HG02938 (cell line): Measurements from ENCODE around the gene CLEC4E.
"Not testable (repeated sequence)": the region's sequence is repeated elsewhere in the genome, so short reads cannot be mapped to it uniquely, and the experiment has no call there.

Source experiments
- ATAC-seq: cut with Tn5 transposase; IDR thresholded peaks from one replicate; pipeline ENCODE4 v1.9.1; 2021; ENCODE audit warnings: mild to moderate bottlenecking, moderate library complexity; ENCODE audit not compliant: unreplicated experiment

The CLEC4E gene, protein sequence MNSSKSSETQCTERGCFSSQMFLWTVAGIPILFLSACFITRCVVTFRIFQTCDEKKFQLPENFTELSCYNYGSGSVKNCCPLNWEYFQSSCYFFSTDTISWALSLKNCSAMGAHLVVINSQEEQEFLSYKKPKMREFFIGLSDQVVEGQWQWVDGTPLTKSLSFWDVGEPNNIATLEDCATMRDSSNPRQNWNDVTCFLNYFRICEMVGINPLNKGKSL

DNA sequence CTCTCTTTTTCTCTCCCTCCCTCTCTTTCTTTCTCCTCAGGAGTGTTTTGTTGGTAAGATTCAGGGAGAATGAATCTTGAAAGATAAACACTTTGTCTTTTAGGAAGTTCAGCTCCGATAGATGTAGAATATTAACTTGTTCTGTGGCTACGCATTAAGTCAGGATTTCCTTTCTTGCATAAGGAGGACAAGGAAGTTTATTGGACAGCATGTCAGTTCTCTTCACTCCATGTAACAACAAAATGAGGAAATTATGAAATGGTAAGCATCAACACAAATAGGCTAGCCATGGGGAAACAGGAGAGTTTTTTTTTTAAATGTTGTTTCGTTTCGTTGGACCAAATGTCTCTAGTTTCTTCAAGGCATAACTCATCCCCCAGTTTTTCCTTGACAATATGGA lies at the start of gene CLEC4E:
Gene CLEC4E (minus strand): TSS at position 75 of the 400 bp plus-strand sequence. CDS start 108 bp downstream, outside the sequence.
- ATAC-seq: not testable (repeated sequence)

- no peak for ATAC-seq
Measured at GRCh38 chr12:8589679-8590078, 49.0 kb upstream of the CLEC4E start.

DNA sequence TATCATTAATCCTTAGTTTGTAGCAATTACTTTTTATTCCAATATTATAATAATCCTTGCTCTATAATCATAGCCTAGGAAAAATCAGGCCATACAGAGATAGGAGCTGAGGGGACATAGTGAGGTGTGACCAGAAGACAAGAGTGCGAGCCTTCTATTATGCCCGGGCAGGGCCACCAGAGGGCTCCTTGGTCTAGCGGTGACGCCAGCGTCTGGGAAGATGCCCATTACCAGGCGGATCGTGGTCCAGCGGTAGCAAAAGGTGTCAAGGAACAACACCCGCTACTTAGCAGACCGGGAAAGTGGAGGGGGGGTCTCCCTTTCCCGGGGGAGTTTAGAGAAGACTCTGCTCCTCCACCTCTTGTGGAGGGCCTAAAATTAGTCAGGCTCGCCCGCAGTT lies 43.8 kb upstream of the CLEC4E start:
- not testable (repeated sequence) for ATAC-seq

- ATAC-seq: no peak
Measured at GRCh38 chr12:8584004-8584403, 43.3 kb upstream of the CLEC4E start.

DNA sequence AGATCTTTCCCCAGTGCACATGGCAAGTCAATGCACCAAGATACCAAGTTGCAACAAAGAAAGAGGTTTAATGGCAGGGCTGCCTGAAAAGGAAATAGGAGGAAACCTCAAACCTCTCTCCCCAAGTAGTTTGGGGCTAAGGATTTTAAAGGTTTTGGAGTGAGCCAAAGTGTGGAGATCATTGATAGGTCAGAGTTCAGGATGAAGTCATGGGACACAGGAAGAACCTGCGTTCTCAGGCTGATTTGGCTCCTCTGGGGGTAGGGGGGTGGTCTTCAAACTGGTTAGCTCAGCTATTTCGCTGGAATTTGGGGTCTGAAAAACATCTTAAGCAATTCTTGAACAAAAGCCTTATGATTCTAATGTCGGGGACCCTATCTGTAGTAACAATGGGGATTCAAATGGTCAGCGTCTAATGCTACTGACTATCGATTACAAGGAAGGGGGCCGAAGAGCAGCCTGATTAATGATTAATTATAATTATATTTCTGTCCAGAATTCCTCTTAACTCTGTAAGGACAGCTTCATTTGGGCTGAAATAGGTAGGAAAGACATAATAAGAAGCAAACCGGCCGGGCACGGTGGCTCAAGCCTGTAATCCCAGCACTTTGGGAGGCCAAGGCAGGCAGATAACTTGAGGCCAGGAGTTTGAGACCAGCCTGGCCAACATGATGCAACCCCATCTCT lies 40.5 kb upstream of the CLEC4E start:
- no peak for ATAC-seq

GRCh38 chr12:8577879-8578278 lies 37.2 kb upstream of the CLEC4E start:
- no peak for ATAC-seq

DNA sequence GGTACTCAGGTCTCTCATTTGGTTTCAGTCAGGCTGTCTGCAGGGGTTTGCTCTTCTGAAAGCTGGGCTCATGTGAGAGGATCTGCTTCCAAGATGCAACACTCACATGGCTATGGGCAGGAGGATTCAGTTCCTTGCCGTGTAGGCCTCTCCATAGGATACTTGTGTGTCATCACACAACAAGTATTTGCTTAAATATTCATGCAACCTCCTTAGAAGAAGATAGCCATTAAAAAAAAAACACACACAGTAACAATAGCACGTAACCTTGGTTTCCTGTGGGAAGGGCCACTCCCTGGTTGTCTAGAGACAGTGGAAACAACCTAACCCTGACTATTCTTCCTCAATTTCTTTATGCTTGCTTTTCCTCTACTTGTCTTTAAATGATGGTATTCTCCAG lies 31.8 kb upstream of the CLEC4E start:
- ATAC-seq: no peak

DNA sequence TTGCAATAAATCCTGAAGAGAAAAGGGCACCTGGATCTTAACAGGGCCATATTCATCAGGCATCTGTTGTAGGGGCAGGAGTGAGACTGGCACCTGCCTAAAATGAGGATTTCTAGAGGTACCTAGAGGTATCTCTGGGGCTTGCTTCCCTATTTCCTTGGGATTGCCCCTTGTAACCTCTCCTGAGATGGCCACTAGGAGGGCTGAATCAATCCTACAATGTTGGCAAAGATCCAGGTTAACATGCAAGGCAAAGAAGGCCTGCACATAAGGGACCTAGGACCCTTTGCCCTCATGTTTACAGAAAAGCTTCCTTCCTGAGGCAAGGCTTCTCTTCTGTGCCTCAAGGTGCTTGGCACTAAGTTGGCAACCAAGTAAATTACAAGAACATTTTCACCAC lies 25.8 kb upstream of the CLEC4E start:
- ATAC-seq: no peak

DNA sequence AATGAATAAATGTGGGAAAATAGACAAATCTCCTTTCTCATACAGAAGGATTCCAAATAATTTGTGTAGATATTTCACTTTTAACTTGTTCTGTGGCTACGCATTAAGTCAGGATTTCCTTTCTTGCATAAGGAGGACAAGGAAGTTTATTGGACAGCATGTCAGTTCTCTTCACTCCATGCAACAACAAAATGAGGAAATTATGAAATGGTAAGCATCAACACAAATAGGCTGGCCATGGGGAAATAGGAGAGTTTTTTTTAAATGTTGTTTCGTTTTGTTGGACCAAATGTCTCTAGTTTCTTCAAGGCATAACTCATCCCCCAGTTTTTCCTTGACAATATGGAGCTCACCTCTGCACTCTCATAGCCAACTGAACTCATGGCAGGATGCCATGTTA lies 25.3 kb upstream of the CLEC4E start:
- not testable (repeated sequence) for ATAC-seq

DNA sequence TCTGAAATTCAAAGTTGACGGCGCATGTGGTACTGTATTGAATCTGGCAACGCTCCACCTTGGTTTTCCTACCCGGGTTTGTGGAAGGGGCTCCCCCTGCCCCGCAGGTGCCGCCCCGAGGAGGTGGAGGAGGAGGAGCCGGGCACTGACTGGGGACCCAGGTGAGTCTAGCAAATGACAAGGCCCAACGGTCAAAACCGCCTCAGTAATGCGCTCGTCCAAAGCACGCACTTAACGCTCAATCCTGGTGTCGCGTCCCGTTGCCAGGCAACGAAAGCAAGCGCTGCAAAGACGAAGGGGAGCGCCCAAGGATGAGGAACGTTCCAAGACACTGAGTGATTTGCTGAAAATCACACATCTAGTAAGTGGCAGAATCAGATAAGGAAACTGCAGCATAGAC lies 24.0 kb upstream of the CLEC4E start:
- no peak for ATAC-seq

DNA sequence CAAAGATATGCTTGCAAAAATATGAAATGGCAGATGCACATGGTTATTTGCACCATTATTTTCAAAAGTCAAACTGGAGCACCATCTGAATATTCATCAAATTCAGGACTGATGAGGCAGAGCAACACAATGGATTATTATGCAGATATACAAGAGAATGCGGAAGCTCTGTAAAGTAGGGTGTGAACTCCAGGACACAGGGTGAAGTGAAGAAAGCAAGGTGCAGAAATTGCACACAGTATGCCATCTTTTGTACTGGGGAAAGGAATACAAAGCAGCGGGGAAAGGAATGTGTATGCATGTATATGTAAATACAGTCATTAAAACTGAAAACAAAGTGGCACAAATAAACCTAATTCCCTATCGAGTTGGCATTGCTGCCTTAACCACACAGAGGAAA lies 22.7 kb upstream of the CLEC4E start:
- ATAC-seq: no peak

DNA sequence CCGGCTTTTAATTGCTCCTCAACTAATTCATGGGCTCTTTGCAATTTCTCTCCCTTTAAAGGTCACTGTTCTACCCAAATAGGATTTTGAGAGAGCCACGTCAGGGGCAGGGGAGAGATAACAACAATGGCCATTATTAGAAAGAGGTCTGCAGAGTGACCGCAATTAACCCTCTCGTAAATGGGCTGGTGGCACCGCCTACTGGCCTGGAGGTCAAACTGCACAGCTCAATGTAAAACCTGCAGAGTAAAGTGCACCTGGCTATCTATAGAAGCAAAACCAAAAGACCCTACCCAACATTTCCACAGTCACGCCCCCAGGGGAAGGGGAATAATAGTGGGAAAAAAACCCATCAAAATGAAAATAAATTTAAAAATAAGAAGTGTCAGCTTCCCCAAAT lies 21.6 kb upstream of the CLEC4E start:
- ATAC-seq: no peak

- ATAC-seq: no peak
Measured at GRCh38 chr12:8561011-8561410, 20.3 kb upstream of the CLEC4E start.

- no peak for ATAC-seq
Measured at GRCh38 chr12:8559676-8560075, 19.0 kb upstream of the CLEC4E start.

- no peak for ATAC-seq
Measured at GRCh38 chr12:8556531-8557097, 15.9 kb upstream of the CLEC4E start.

GRCh38 chr12:8554451-8555195 lies 13.9 kb upstream of the CLEC4E start:
- no peak for ATAC-seq

GRCh38 chr12:8553088-8553627 lies 12.5 kb upstream of the CLEC4E start:
- no peak for ATAC-seq

DNA sequence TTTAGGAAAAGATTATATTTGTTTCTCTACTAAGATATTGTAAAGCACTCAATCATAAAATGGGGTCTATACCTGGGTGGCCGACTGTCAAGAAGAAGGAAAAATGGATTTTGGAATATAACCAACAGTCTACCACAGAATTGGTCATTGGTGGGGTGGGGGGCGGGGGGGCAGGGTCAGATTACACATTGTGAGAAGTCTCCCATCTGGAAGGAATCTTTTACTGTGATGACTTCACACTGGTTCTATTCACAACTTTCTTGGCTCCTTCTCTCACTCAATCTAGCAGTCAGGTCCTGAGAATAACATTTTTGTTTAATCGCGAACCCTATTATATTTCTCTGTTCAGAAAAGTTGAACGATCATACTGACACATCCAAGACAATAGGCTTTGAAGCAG lies 8.7 kb upstream of the CLEC4E start:
- ATAC-seq: no peak

DNA sequence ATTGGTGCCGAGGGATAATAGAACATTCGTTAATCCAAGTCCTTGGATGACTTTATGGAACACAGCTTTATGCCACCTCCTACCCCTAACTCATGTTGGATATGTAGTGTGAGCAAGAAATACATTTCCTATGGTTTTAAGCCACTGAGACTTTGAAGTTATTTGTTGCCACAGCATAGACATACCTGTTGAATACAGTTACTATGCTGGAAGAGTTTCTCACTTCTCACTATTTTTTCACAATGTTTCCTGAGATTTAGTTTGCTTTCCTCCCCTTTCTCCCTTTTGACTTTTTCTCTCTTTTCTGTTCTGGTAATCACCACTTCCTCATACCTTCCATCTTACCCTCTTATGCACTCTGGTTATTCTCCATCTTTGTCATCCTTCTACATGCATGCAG lies 7.5 kb upstream of the CLEC4E start:
- ATAC-seq: no peak

- ATAC-seq: no peak
Measured at GRCh38 chr12:8547645-8548044, 6.9 kb upstream of the CLEC4E start.

DNA sequence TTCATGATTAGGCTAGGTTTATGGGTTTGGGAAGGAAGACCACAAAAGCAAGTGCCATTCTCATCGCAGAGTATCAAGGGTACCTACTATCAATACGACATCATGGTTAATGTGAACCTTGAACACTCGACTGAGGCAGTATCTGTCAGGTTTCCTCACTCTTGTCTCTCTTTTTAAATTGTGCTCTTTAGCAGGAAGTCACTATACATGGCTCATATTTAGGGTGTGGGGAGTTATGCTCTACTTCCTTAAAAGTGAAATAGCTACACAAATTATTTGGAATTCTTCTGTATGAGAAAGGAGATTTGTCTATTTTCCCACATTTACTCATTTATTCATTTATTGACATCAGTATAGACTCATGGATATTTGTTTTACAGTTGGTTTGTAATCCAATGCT lies 5.9 kb upstream of the CLEC4E start:
- ATAC-seq: no peak
